GM21576 (cell line): ENCODE results near the gene PKN1.
A peak's percentile ranks its signal among the peaks of the same experiment; 100 is the strongest.
"Not testable (repeated sequence)": the region's sequence is repeated elsewhere in the genome, so short reads cannot be mapped to it uniquely, and the experiment has no call there.

Source experiments
- ATAC-seq: cut with Tn5 transposase; IDR thresholded peaks from one replicate; pipeline ENCODE4 v1.9.1; 2021; ENCODE audit warnings: mild to moderate bottlenecking, moderate library complexity; ENCODE audit not compliant: unreplicated experiment

PKN1 gene

GRCh38 chr19:14432791-14433553, at the start of gene PKN1:
Gene PKN1 (plus strand): TSS chr19:14433306. CDS start chr19:14433522, 216 bp downstream.
- no peak for ATAC-seq

DNA sequence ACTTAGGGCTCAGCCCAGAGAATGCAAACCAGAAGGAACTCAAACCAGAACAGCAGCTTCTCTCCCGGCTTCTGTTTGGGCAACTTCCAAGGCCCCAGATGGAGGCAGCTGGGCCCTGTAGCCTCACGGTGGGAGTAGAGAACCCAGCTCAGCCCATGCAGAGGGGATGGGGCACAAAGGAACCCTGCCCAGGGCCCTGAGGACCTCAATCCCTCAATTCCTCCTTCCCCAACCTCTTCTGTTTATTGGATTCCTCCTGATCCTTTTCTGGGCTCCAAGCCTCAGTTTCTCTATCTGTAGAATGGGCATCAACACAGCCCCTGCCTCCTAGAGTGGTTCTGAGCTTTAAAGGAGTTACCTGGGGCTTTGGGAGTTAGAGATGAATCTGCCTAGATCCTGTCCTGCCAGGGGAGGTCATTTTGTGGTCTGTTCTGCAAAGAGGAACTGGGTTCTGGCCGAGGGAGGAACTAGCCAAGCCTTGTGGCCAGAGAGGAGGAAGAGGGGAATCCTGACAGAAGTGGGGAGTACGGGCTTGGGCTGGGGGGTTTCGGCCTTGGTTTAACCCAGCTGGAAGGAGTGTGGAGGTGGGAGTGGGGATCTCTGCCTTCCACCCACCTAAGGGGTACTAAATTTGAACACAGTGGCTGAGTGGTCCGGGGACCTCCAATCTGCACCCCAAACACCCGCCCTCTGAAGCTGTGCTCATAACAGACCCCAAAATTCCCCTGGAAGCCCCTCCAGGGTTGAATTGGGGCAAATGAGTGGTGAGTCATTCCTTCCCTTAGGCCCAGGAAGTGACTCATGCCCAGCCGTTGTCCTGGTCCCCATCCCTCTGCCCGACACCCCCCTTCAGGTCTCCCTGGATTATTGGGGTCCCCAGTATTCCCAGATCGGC, 49.2 kb upstream of the PKN1 start:
- no peak for ATAC-seq

DNA sequence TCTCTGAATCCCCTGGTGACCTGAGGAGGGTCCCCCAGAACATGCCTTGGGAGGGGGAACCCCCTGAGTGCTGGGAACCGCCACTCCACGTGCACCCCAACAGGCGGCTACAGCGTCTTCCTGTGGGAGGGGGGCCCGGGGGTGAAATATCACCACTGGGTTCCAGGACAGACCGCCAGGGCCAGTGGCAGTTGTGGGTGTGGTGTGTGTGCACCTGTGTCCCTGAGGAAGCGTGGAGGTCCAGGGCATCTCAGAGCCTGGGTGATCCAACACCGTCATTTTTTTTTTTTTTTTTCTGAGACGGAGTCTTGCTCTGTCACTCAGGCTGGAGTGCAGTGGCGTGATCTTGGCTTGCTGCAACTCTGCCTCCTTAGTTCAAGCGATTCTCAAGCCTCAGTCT, 47.6 kb upstream of the PKN1 start:
- ATAC-seq: no peak

GRCh38 chr19:14390548-14390947, 42.6 kb upstream of the PKN1 start:
- no peak for ATAC-seq

DNA sequence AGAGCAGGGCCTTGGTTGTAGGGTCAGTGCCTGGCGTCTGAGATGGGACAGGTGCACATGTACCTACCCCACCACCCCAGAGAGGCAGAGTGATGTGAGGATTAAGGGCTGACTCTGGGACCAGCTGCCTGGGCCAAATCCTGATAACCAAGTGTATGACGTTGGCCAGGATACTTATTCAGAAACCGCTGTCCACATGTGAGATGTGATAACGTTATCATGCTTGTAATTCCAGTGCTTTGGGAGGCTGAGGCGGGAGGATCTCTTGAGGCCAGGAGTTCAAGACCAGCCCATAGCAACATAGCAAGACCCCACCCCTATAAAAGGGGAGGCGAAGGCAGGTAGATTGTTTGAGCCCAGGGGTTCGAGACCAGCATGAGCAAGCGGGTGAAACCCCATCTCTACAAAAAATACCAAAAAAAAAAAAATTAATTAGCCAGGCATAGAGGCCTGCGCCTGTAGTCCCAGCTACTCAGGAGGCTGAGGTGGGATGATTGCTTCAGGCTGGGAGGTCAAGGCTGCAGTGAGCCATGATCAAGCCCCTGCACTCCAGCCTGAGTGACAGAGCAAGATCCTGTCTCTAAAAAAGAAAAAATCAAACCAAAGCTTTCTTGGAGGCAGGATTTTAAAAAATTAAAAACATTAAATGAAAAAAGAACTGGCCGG, 41.8 kb upstream of the PKN1 start:
- ATAC-seq: no peak

DNA sequence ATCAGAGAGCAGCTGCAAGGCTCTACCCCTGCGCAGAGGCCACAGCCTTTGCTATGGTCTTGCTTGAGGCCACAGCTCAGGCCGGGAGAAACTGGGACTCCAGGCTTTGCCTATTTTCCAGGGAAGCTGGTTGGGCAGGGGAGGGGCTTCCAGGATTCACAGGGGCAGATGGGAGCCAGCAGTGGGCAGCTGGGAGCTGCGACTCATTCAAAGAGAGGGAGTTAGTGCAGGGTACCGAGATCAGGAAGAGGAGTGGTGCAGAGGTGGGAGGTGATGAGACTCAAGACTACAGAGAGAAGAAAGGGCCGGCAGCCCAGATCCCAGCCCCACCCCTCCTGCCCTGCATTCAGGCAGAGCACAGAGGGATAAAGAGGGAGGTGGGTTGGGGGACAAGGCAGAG, 39.8 kb upstream of the PKN1 start:
- no peak for ATAC-seq

DNA sequence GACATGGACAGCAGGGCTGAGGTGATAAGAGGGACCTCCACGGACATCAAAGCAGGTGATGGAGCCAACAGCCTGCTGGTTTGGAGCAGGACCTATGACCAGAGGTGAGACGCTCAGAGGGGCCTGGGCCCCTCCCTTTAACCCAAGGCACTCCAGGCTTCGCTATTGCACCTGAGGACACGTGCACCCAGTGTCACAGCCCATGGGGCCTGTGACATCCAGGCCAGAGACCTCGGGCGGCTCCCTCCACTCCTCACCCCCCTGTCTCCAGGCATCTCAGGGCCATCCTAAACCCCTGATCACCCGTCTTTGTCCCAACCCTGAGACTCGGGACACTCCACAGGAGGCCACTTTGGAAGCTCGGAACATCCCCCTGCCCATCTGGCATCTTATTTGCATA, 38.9 kb upstream of the PKN1 start:
- no peak for ATAC-seq

GRCh38 chr19:14395262-14395661, 37.8 kb upstream of the PKN1 start:
- ATAC-seq: no peak

DNA sequence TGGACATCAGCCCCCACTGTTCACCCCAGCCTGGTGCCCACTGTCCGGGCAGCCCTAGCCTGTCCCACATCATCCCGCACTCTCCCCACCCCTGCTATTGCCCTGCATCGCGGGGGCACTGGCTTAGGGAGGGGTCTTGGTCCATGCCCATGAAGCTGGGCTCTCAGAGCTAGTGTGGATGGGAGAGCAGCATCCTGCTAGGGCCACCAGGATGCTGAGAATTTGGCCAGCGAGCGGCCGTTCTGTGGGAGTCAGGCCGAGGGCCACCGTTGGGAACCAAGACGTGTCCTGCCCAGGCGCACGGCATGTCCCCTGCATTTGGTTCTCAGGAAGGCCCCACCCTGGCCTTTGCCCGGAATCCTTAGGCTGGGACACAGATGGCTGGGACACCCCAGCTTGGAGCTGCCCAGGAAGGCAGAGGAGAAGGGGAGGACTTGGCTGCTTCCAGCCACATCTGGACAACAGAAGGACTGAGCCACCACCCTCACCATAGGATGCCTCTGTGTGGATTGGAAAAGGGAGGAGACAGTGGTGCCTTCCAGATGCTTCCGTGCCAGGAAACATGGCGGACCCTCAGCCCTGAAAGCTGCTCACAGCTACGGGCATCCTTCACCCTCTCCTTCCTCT, 37.3 kb upstream of the PKN1 start:
- ATAC-seq: no peak

- ATAC-seq: not testable (repeated sequence)
Measured at GRCh38 chr19:14396730-14397129, 36.4 kb upstream of the PKN1 start.

- ATAC-seq: not testable (repeated sequence)
Measured at GRCh38 chr19:14397168-14397567, 35.9 kb upstream of the PKN1 start.

GRCh38 chr19:14400951-14401431, 32.1 kb upstream of the PKN1 start:
- ATAC-seq: no peak

DNA sequence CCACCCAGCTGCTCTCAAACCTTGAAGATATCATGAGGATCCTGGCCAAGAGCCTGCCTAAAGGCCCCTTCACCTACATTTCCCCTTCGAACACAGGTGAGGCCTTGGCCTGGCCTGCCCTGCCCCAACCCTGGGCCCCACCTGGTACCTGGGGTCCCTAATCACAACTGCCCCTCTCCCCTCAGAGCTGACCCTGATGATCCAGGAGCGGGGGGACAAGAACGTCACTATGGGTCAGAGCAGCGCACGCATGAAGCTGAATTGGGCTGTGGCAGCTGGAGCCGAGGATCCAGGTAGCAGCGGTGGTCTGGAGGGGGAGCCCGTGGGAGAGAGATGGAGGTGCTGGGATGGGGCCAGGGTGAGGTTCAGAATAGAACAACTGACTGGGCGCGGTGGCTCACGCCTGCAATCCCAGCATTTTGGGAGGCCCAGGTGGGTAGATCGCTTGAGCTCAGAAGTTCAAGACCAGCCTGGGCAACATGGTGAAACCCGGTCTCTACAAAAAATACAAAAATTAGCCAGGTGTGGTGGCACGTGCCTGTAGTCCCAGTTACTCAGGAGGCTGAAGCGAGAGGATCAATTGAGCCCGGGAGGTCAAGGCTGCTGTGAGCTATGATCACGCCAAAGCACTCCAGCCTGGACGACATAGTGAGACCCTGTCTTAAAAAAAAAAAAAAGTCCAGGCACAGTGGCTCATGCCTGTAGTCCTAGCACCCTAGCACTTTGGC, 31.5 kb upstream of the PKN1 start:
- ATAC-seq: no peak

- no peak for ATAC-seq
Measured at GRCh38 chr19:14402332-14403144, 30.6 kb upstream of the PKN1 start.

GRCh38 chr19:14403145-14403930, 29.8 kb upstream of the PKN1 start:
- not testable (repeated sequence) for ATAC-seq

DNA sequence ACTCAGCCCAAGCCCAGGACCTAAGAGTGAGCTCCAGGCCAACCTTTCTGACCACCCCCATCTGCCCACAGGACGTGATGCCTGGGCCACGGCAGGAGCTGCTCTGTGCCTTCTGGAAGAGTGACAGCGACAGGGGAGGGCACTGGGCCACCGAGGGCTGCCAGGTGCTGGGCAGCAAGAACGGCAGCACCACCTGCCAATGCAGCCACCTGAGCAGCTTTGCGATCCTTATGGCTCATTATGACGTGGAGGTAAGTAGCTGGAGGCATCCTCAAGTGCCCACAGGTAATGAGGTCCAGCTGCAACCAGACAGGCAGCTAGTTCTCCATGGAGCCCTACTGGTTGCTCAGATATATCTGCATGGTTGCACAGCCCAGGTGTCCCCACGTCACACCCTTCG, 28.8 kb upstream of the PKN1 start:
- no peak for ATAC-seq

GRCh38 chr19:14405380-14405757, 27.7 kb upstream of the PKN1 start:
- ATAC-seq: no peak

- peak; percentile 69 for ATAC-seq
Measured at GRCh38 chr19:14405758-14406644, 27.1 kb upstream of the PKN1 start.
